Stimulated activated naive CD8-positive, alpha-beta T cell treated with anti-CD3 and anti-CD28 coated beads, Interleukin-15, Interleukin-2, amounts not matched to agents 100 U/mL and 50 U/mL, for 24 hours (primary cell): Measurements from ENCODE around the gene EXT2.

ENCODE experiments used
- ATAC-seq: fragments of 150-1000 bp; cut with Tn5 transposase; one replicate; pipeline ENCODE4 v1.10.0; 2021
- DNase-seq: peaks from one replicate; pipeline ENCODE4 v3.0.0; 2021

EXT2 gene

GRCh38 chr11:44133335-44133946, 38.0 kb downstream of the EXT2 start:
- ATAC-seq (no peak), DNase-seq (no peak)

GRCh38 chr11:44134625-44135024, 39.1 kb downstream of the EXT2 start:
- no peak for DNase-seq
- ATAC-seq, result no peak

- DNase-seq (no peak), ATAC-seq (no peak)
Observed at GRCh38 chr11:44136176-44136945, 40.9 kb downstream of the EXT2 start.

- DNase-seq (no peak), ATAC-seq (no peak)
Observed at GRCh38 chr11:44137057-44137456, 41.6 kb downstream of the EXT2 start.

GRCh38 chr11:44138286-44138685, 42.8 kb downstream of the EXT2 start:
- no peak for ATAC-seq
- no peak for DNase-seq

- no peak for ATAC-seq
- no peak for DNase-seq
Observed at GRCh38 chr11:44138980-44139379, 43.5 kb downstream of the EXT2 start.

GRCh38 chr11:44139565-44140330, 44.3 kb downstream of the EXT2 start:
- no peak for ATAC-seq
- no peak for DNase-seq

GRCh38 chr11:44140372-44140771, 44.9 kb downstream of the EXT2 start:
- ATAC-seq (no peak), DNase-seq (no peak)

GRCh38 chr11:44140805-44141204, 45.3 kb downstream of the EXT2 start:
- DNase-seq (no peak), ATAC-seq (no peak)

- no peak for DNase-seq
- ATAC-seq, result no peak
Observed at GRCh38 chr11:44143987-44144909, 48.8 kb downstream of the EXT2 start.

- no peak for ATAC-seq
- no peak for DNase-seq
Observed at GRCh38 chr11:44145011-44145775, 49.7 kb downstream of the EXT2 start.

- DNase-seq, result no peak
Observed at GRCh38 chr11:44146931-44147330, 51.5 kb downstream of the EXT2 start.

GRCh38 chr11:44147751-44148150, 52.3 kb downstream of the EXT2 start:
- ATAC-seq (no peak), DNase-seq (no peak)

More at GRCh38 chr11:44146931-44147330, 51.5 kb downstream of the EXT2 start:
- no peak for ATAC-seq

GRCh38 chr11:44149651-44150050, 54.2 kb downstream of the EXT2 start:
- ATAC-seq (no peak), DNase-seq (no peak)

GRCh38 chr11:44150401-44150800, 54.9 kb downstream of the EXT2 start:
- ATAC-seq (no peak), DNase-seq (no peak)

GRCh38 chr11:44157019-44157418, 61.5 kb downstream of the EXT2 start:
- no peak for ATAC-seq
- DNase-seq, result no peak

GRCh38 chr11:44158384-44158783, 62.9 kb downstream of the EXT2 start:
- DNase-seq, result no peak
- ATAC-seq, result no peak

GRCh38 chr11:44159848-44160721, 64.6 kb downstream of the EXT2 start:
- no peak for ATAC-seq
- DNase-seq, result no peak

GRCh38 chr11:44162004-44162403, 66.5 kb downstream of the EXT2 start:
- ATAC-seq (no peak), DNase-seq (no peak)

GRCh38 chr11:44162662-44163061, 67.2 kb downstream of the EXT2 start:
- ATAC-seq (no peak), DNase-seq (no peak)
